H1 (cell line): Measurements from ENCODE around the gene GPR17. TPM values are rescaled to one million over a fixed set of nuclear protein-coding genes. Genes with fewer than 3 reads are reported as not detected.

Experiments used
- EZH2 ChIP-seq: fragments of 200-600 bp; sonication (generic); IDR thresholded peaks from 2 replicates; pipeline ENCODE4 v1.7.1; 2012; ENCODE audit warnings: low read depth, mild to moderate bottlenecking, moderate library complexity, low read length, inconsistent platforms; ENCODE audit not compliant: severe bottlenecking
- JUN ChIP-seq: IDR thresholded peaks from 2 replicates; pipeline ENCODE4 v1.6.1; 2011; ENCODE audit warnings: low read depth, mild to moderate bottlenecking, improper control_type of control experiment, low read length
- KDM4A ChIP-seq: IDR thresholded peaks from one replicate; pipeline ENCODE4 v1.7.1; 2012; ENCODE audit warnings: low read depth, mild to moderate bottlenecking, moderate library complexity, low read length, inconsistent platforms; ENCODE audit not compliant: severe bottlenecking
- RAD21 ChIP-seq, 2 experiments: IDR thresholded peaks in 1 of 2; conservative IDR thresholded peaks in 1 of 2; 2 replicates each; pipeline ENCODE4 v1.6.1; 2011; ENCODE audit warnings: low read depth in 2 of 2, low read length in 2 of 2, improper control_type of control experiment in 1 of 2, inconsistent platforms in 1 of 2, mild to moderate bottlenecking in 1 of 2, moderate library complexity in 1 of 2
- SIN3A ChIP-seq, 2 experiments: IDR thresholded peaks in 1 of 2; conservative IDR thresholded peaks in 1 of 2; 2 replicates each; pipeline ENCODE4 v1.6.1; 2011 to 2012; ENCODE audit warnings: low read length in 2 of 2, improper control_type of control experiment in 1 of 2, low read depth in 1 of 2, mild to moderate bottlenecking in 1 of 2
- SIRT6 ChIP-seq: IDR thresholded peaks from one replicate; pipeline ENCODE4 v1.7.1; 2012; ENCODE audit warnings: low read length, inconsistent platforms
- SRF ChIP-seq: IDR thresholded peaks from 2 replicates; pipeline ENCODE4 v1.6.1; 2011; ENCODE audit warnings: mild to moderate bottlenecking, low read depth, low read length, moderate library complexity
- polyA plus RNA-seq, 7 experiments: library from polyadenylated mRNA; depleted of rRNA in 3 of 7; stranded (reverse) in 5 of 7; unstranded in 2 of 7; fragments of >200 nt in 5 of 7; fragments of 200-250 nt in 2 of 7; gene quantifications; 1 replicate in 5 of 7; 2 replicates in 1 of 7; 4 replicates in 1 of 7; pipeline versions ENCODE4 v1.2.1 to v1.2.3, GENCODE V29; 2011 to 2013; ENCODE audit warnings: missing spikeins in 2 of 7, mixed read lengths in 2 of 7
- total RNA-seq: library from RNA; stranded (reverse); fragmentation: NEBNext Ultra II Directional; extraction: Animal tissue kit (Norgen Biotek cat#: 25700); gene quantifications from 2 replicates; pipeline ENCODE4 v1.2.1, GENCODE V29; 2021

GPR17 gene
- total and polyA plus RNA-seq, 2 of the 8 experiments (the other 6 are each of a cell fraction or from before 2014, with no cell fraction given) = 0.03 TPM; not detected in 1

DNA sequence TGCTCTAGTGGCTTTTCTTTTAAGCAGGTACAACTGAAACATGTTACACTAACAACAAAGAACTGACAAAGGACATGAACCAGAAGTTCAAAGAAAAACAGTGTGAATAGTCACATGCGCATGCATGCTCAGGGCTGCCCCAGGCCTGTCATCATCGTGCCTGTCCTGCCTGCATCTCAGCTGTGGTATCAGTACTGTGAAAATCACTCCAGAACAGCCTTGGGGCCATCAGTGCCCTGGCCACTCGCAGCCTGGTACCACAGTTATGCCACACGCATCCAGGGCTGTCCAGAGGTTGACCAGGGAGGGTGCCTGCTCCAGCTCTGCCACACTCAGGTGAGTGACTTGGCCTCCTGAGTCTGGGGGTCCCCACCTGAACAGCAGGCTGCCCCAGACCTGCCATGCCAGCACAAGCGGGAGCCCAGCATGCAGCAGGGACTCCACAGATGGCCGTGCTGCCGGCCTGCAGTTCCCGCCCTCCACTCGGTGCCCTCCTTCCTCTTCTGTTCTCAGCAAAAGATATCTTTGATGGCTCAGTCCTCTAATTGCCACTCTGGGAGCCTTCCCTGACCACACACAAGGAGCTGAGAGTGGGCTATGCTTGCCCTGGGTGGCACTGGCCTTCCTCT, 17.1 kb downstream of the GPR17 start (continued):
- TF ChIP-seq SIRT6 = no peak
- no peak for TF ChIP-seq SIN3A (conservative IDR thresholded peaks at IDR 0.05 in 1 of 2, IDR thresholded peaks at IDR 0.05 in 1 of 2; ENCODE audit: low read depth in 1 of 2, low read length in 2 of 2)
- TF ChIP-seq KDM4A = no peak
- no peak for TF ChIP-seq SRF
- no peak for TF ChIP-seq JUN
- no peak for TF ChIP-seq RAD21 (IDR thresholded peaks at IDR 0.05 in 1 of 2, conservative IDR thresholded peaks at IDR 0.05 in 1 of 2; ENCODE audit: low read depth in 2 of 2, low read length in 2 of 2)
- no peak for TF ChIP-seq EZH2
